Ovary (tissue), 3 donors: ENCODE data around the gene ZFPM1.

Experiments used
- CTCF ChIP-seq, 3 donors: fragments of 450-650 bp in 2 of 3; fragments of 200-600 bp in 1 of 3; IDR thresholded peaks; one replicate each; pipeline versions ENCODE4 v1.5.1 to v1.8.0; 2016 to 2022; ENCODE audit warnings: antibody characterized with exemption in 3 of 3, mild to moderate bottlenecking in 1 of 3
- EP300 ChIP-seq: sonication (generic); formaldehyde crosslinking; IDR thresholded peaks from one replicate; pipeline ENCODE4 v1.6.1; 2017; ENCODE audit warnings: antibody characterized with exemption
- POLR2A ChIP-seq: fragments of 450-650 bp; IDR thresholded peaks from one replicate; pipeline ENCODE4 v1.6.1; 2017; ENCODE audit warnings: antibody characterized with exemption, mild to moderate bottlenecking, moderate library complexity
- donor health status: DM: no; HTN: no; CAD: no.

GRCh38 chr16:88553739-88554138, 100.7 kb downstream of the ZFPM1 start:
- TF ChIP-seq CTCF (IDR thresholded peaks at IDR 0.05) (no peak), POLR2A (no peak), EP300 (no peak)
